Osteocyte (in vitro differentiated cells): Measurements from ENCODE around the gene GRAMD1A. TPM values are rescaled to one million over a fixed set of nuclear protein-coding genes. Genes with fewer than 3 reads are reported as not detected.

Source experiments
- DNase-seq: peaks from one replicate; pipeline ENCODE4 v3.0.0; 2021; ENCODE audit warnings: mixed read lengths; ENCODE audit not compliant: unreplicated experiment; ENCODE audit errors: extremely low spot score
- H3K27ac Mint-ChIP-seq: one replicate; pipeline ENCODE4 v1.8.0; 2021; ENCODE audit warnings: mild to moderate bottlenecking, mixed read lengths; ENCODE audit not compliant: unreplicated experiment
- H3K27me3 Mint-ChIP-seq: one replicate; pipeline ENCODE4 v1.8.0; 2021; ENCODE audit warnings: mixed read lengths; ENCODE audit not compliant: unreplicated experiment
- H3K36me3 Mint-ChIP-seq: one replicate; pipeline ENCODE4 v1.8.0; 2021; ENCODE audit warnings: mixed read lengths; ENCODE audit not compliant: unreplicated experiment
- H3K4me1 Mint-ChIP-seq: one replicate; pipeline ENCODE4 v1.8.0; 2021; ENCODE audit warnings: mixed read lengths; ENCODE audit not compliant: unreplicated experiment
- H3K4me3 Mint-ChIP-seq: one replicate; pipeline ENCODE4 v1.8.0; 2021; ENCODE audit warnings: mild to moderate bottlenecking, moderate library complexity, mixed read lengths; ENCODE audit not compliant: unreplicated experiment
- H3K9me3 Mint-ChIP-seq: one replicate; pipeline ENCODE4 v1.8.0; 2021; ENCODE audit warnings: mixed read lengths; ENCODE audit not compliant: unreplicated experiment
- CTCF ChIP-seq: fragments of 200-600 bp; sonication (generic); IDR thresholded peaks from 2 replicates; pipeline ENCODE4 v1.5.0; 2021; ENCODE audit warnings: antibody characterized with exemption, mild to moderate bottlenecking, moderate library complexity
- total RNA-seq: library from RNA; stranded (reverse); gene quantifications from 2 replicates; pipeline ENCODE4 v1.2.1, GENCODE V29; 2021

Gene GRAMD1A
- total RNA-seq, 1 donor from 2014 or later: 80.8 TPM

GRCh38 chr19:35042954-35043604, 43.0 kb downstream of the GRAMD1A start:
- H3K9me3 Mint-ChIP-seq: no peaks in the 10 kb centered on the region
- no peak for TF ChIP-seq CTCF
- peaks cover 4% of the 10 kb centered on the region for H3K4me1 Mint-ChIP-seq
- H3K27ac Mint-ChIP-seq: no peak overlapping the region
- DNase-seq: no peak
- no peaks in the 10 kb centered on the region for H3K27me3 Mint-ChIP-seq
- H3K4me3 Mint-ChIP-seq: no peak overlapping the region
- no peaks in the 10 kb centered on the region for H3K36me3 Mint-ChIP-seq

- Mint-ChIP-seq H3K36me3 (no peaks in the 10 kb centered on the region), H3K9me3 (no peaks in the 10 kb centered on the region), H3K27me3 (peaks cover 3% of the 10 kb centered on the region), H3K4me3 (no peak overlapping the region), H3K27ac (no peak overlapping the region), H3K4me1 (peaks cover 3% of the 10 kb centered on the region)
- DNase-seq: no peak
- TF ChIP-seq CTCF: no peak
These were observed 43.8 kb downstream of the GRAMD1A start for GRCh38 chr19:35043906-35044305.

- DNase-seq: no peak
- Mint-ChIP-seq H3K27me3 (peaks cover 6% of the 10 kb centered on the region), H3K4me1 (peaks cover 3% of the 10 kb centered on the region), H3K4me3 (no peak overlapping the region), H3K27ac (no peak overlapping the region), H3K36me3 (no peaks in the 10 kb centered on the region), H3K9me3 (no peaks in the 10 kb centered on the region)
- TF ChIP-seq CTCF: peak; percentile 88
These were observed 44.4 kb downstream of the GRAMD1A start for GRCh38 chr19:35044317-35045117.

- Mint-ChIP-seq H3K27ac (no peak overlapping the region), H3K4me3 (no peak overlapping the region), H3K9me3 (no peaks in the 10 kb centered on the region), H3K36me3 (no peaks in the 10 kb centered on the region), H3K4me1 (no peaks in the 10 kb centered on the region), H3K27me3 (peaks cover 9% of the 10 kb centered on the region)
- no peak for DNase-seq
- peak; percentile 20 for TF ChIP-seq CTCF
These were observed 45.7 kb downstream of the GRAMD1A start for GRCh38 chr19:35045667-35046300.

GRCh38 chr19:35046461-35046860, 46.3 kb downstream of the GRAMD1A start:
- Mint-ChIP-seq H3K36me3 (no peaks in the 10 kb centered on the region), H3K27me3 (peaks cover 9% of the 10 kb centered on the region), H3K27ac (no peak overlapping the region)

More at GRCh38 chr19:35046461-35046860, 46.3 kb downstream of the GRAMD1A start:
- H3K4me1 Mint-ChIP-seq: no peaks in the 10 kb centered on the region
- no peaks in the 10 kb centered on the region for H3K9me3 Mint-ChIP-seq
- TF ChIP-seq CTCF: no peak
- no peak for DNase-seq
- no peak overlapping the region for H3K4me3 Mint-ChIP-seq
